Natural killer cell (primary cell): ENCODE data around the gene RPL36. TPM values are rescaled to one million over a fixed set of nuclear protein-coding genes. Genes with fewer than 3 reads are reported as not detected.

Experiments used
- ATAC-seq, 3 donors: fragments of 150-1000 bp in 2 of 3; fragments of 200-7000 bp in 1 of 3; cut with Tn5 transposase; 1 replicate in 1 of 3; 2 replicates in 2 of 3; pipeline ENCODE4 v1.10.0; 2021; ENCODE audit warnings: mild to moderate bottlenecking in 2 of 3, moderate library complexity in 2 of 3
- DNase-seq, 2 donors: peaks; one replicate each; pipeline versions ENCODE4 v3.0.0 to v3.0.0-alpha.2; 2013 to 2021; ENCODE audit warnings: mixed read lengths in 1 of 2
- H3K27ac ChIP-seq: one replicate; pipeline ENCODE4 v1.5.1; 2013; ENCODE audit warnings: mild to moderate bottlenecking, low read length
- H3K27me3 ChIP-seq: one replicate; pipeline ENCODE4 v1.6.1; 2013; ENCODE audit warnings: low read length; ENCODE audit not compliant: control insufficient read depth, insufficient read depth
- H3K36me3 ChIP-seq: one replicate; pipeline ENCODE4 v1.6.1; 2013; ENCODE audit warnings: low read length; ENCODE audit not compliant: control insufficient read depth, insufficient read depth
- H3K4me1 ChIP-seq: one replicate; pipeline ENCODE4 v1.6.1; 2013; ENCODE audit warnings: low read length; ENCODE audit not compliant: control insufficient read depth, insufficient read depth
- H3K4me3 ChIP-seq: one replicate; pipeline ENCODE4 v1.5.1; 2013; ENCODE audit warnings: low read length
- H3K9me3 ChIP-seq: one replicate; pipeline ENCODE4 v1.6.1; 2013; ENCODE audit warnings: low read length; ENCODE audit not compliant: control insufficient read depth, insufficient read depth
- H3K27ac Mint-ChIP-seq, 2 donors: one replicate each; pipeline ENCODE4 v1.8.0; 2022; ENCODE audit warnings: mild to moderate bottlenecking in 2 of 2, mixed read lengths in 2 of 2, moderate library complexity in 1 of 2
- H3K27me3 Mint-ChIP-seq, 2 donors: one replicate each; pipeline ENCODE4 v1.8.0; 2022; ENCODE audit warnings: low read depth in 2 of 2, mixed read lengths in 2 of 2
- H3K36me3 Mint-ChIP-seq: one replicate; pipeline ENCODE4 v1.8.0; 2022; ENCODE audit warnings: mixed read lengths
- H3K4me1 Mint-ChIP-seq, 2 donors: one replicate each; pipeline ENCODE4 v1.8.0; 2022; ENCODE audit warnings: mixed read lengths in 2 of 2
- H3K4me3 Mint-ChIP-seq: one replicate; pipeline ENCODE4 v1.8.0; 2022; ENCODE audit warnings: mild to moderate bottlenecking, moderate library complexity, mixed read lengths
- H3K9me3 Mint-ChIP-seq, 2 donors: one replicate each; pipeline ENCODE4 v1.8.0; 2022; ENCODE audit warnings: mixed read lengths in 2 of 2
- CTCF ChIP-seq: fragments of 200-600 bp; IDR thresholded peaks from one replicate; pipeline ENCODE4 v1.8.0; 2022; ENCODE audit warnings: antibody characterized with exemption
- WGBS: methylation state at CpG from one replicate; pipeline ENCODE4 v1.1.7; 2013; ENCODE audit warnings: missing lambda C conversion rate; ENCODE audit not compliant: insufficient coverage; 5-methylcytosine and 5-hydroxymethylcytosine counted together
- intact Hi-C: fragments of 100-400 bp; cut with micrococcal nuclease; formaldehyde crosslinking; loops from one replicate; pipeline ENCODE4 v1.14.2; 2022
- total RNA-seq, 4 donors: library from RNA; stranded (reverse); fragments of 120-200 nt in 1 of 4; gene quantifications; one replicate each; pipeline versions ENCODE4 v1.2.3 to v1.2.4, GENCODE V29; 2013 to 2022

RPL36 gene
- total RNA-seq, 3 donors from 2014 or later (not counting 1 experiment from before 2014, with no cell fraction given) = 363 to 505 (median 459) TPM

DNA sequence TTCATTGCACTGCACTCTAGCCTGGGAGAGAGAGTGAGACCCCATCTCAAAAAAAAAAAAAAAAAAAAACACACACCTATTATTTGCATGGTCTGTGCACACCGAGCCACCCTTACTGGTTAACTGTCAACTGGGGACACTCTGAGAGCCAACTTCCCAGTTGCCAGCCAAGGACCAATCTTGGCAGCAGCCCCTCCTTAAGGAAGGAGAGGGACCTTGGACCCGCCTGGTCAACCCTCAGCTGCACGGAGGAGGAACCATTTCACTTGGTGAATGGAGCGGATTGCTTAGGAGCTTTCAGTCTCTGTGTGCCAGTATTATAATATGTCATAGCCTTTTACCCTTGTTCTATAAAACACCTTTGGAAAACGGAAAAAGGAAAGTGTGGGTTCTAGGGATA, 34.7 kb upstream of the RPL36 start:
- no peak overlapping the region for H3K4me3 Mint-ChIP-seq
- peaks cover 7% of the 10 kb centered on the region for H3K36me3 Mint-ChIP-seq
- no peak for ATAC-seq
- no peaks in the 10 kb centered on the region for H3K27me3 Mint-ChIP-seq
- DNase-seq = no peak
- Histone ChIP-seq H3K36me3 (peaks cover 83% of the 10 kb centered on the region), H3K9me3 (no peaks in the 10 kb centered on the region), H3K27me3 (no peaks in the 10 kb centered on the region), H3K4me3 (no peak overlapping the region), H3K4me1 (no peaks in the 10 kb centered on the region), H3K27ac (no peak overlapping the region)
- intact Hi-C loops = no loop called here
- no peaks in the 10 kb centered on the region for H3K9me3 Mint-ChIP-seq
- H3K27ac Mint-ChIP-seq = peak overlapping the region in 1 of 2 donors; percentile 4
- H3K4me1 Mint-ChIP-seq = no peaks in the 10 kb centered on the region
- no peak for TF ChIP-seq CTCF
- 97% methylated on average over 4 of the region's 5 CpGs for WGBS

GRCh38 chr19:5661483-5661882, 28.6 kb upstream of the RPL36 start:
- peak overlapping the region in 1 of 2 donors; percentile 18 for H3K27ac Mint-ChIP-seq
- 98% methylated on average over 42 of the region's 42 CpGs for WGBS
- intact Hi-C loops = no loop called here
- H3K9me3 Mint-ChIP-seq = no peaks in the 10 kb centered on the region
- Histone ChIP-seq H3K27ac (no peak overlapping the region), H3K36me3 (peaks cover 84% of the 10 kb centered on the region), H3K9me3 (no peaks in the 10 kb centered on the region), H3K4me3 (no peak overlapping the region), H3K4me1 (no peaks in the 10 kb centered on the region), H3K27me3 (no peaks in the 10 kb centered on the region)
- no peaks in the 10 kb centered on the region for H3K27me3 Mint-ChIP-seq
- ATAC-seq = peak in 1 of 3 donors; percentile 19
- H3K4me3 Mint-ChIP-seq = no peak overlapping the region
- H3K4me1 Mint-ChIP-seq = no peaks in the 10 kb centered on the region
- DNase-seq = no peak
- H3K36me3 Mint-ChIP-seq = peaks cover 18% of the 10 kb centered on the region
- TF ChIP-seq CTCF = no peak

GRCh38 chr19:5663904-5664303, 26.2 kb upstream of the RPL36 start:
- Mint-ChIP-seq H3K27me3 (no peaks in the 10 kb centered on the region), H3K4me3 (no peak overlapping the region), H3K9me3 (no peaks in the 10 kb centered on the region), H3K27ac (no peak overlapping the region), H3K36me3 (peaks cover 10% of the 10 kb centered on the region), H3K4me1 (no peaks in the 10 kb centered on the region)
- Histone ChIP-seq H3K36me3 (peaks cover 87% of the 10 kb centered on the region), H3K9me3 (no peaks in the 10 kb centered on the region), H3K4me1 (no peaks in the 10 kb centered on the region), H3K4me3 (no peak overlapping the region), H3K27ac (no peak overlapping the region), H3K27me3 (no peaks in the 10 kb centered on the region)
- no peak for DNase-seq
- intact Hi-C loops = no loop called here
- no peak for ATAC-seq
- TF ChIP-seq CTCF = no peak
- 96% methylated on average over 17 of the region's 17 CpGs for WGBS

DNA sequence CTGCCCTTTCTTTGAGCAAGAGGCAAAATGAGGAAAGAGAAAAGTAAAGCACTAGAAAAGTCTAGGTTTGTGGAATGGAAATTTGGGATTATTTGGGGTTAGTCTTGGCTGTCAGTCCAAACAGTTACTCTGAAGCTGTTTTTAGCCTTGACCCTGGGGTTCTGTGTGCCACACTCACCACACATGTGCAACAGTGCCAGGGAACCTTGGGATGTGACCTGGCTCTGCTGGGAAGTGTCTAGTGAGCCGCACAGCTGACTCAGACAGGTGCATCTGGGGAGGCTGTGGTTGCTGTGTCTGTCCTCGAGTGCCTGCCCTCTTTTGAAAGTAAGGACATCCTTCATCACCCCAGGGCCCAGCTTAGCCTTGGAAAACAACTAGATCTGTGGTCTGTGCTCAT, 25.6 kb upstream of the RPL36 start:
- H3K4me1 ChIP-seq = no peaks in the 10 kb centered on the region
- ATAC-seq = no peak
- intact Hi-C loops = no loop called here
- no peak overlapping the region for H3K27ac ChIP-seq
- no peak for TF ChIP-seq CTCF
- peak overlapping the region in 1 of 2 donors; percentile 29 for H3K27ac Mint-ChIP-seq
- peaks cover 88% of the 10 kb centered on the region for H3K36me3 ChIP-seq
- H3K4me1 Mint-ChIP-seq = no peaks in the 10 kb centered on the region
- H3K36me3 Mint-ChIP-seq = peaks cover 10% of the 10 kb centered on the region
- no peak for DNase-seq
- H3K27me3 Mint-ChIP-seq = no peaks in the 10 kb centered on the region
- no peaks in the 10 kb centered on the region for H3K27me3 ChIP-seq
- H3K4me3 Mint-ChIP-seq = no peak overlapping the region
- 94% methylated on average over 2 of the region's 2 CpGs for WGBS
- H3K9me3 ChIP-seq = no peaks in the 10 kb centered on the region
- no peaks in the 10 kb centered on the region for H3K9me3 Mint-ChIP-seq
- no peak overlapping the region for H3K4me3 ChIP-seq
